ENCODE results near the gene MELTF. TPM values are rescaled to one million over a fixed set of nuclear protein-coding genes. Genes with fewer than 3 reads are reported as not detected.

Gene MELTF
- total RNA-seq, 1 donor from 2014 or later: 5.8 TPM

- no peak for DNase-seq
Measured at GRCh38 chr3:197010556-197011351, 18.9 kb downstream of the MELTF start.

GRCh38 chr3:197009532-197010019 lies 20.0 kb downstream of the MELTF start:
- DNase-seq: no peak

DNA sequence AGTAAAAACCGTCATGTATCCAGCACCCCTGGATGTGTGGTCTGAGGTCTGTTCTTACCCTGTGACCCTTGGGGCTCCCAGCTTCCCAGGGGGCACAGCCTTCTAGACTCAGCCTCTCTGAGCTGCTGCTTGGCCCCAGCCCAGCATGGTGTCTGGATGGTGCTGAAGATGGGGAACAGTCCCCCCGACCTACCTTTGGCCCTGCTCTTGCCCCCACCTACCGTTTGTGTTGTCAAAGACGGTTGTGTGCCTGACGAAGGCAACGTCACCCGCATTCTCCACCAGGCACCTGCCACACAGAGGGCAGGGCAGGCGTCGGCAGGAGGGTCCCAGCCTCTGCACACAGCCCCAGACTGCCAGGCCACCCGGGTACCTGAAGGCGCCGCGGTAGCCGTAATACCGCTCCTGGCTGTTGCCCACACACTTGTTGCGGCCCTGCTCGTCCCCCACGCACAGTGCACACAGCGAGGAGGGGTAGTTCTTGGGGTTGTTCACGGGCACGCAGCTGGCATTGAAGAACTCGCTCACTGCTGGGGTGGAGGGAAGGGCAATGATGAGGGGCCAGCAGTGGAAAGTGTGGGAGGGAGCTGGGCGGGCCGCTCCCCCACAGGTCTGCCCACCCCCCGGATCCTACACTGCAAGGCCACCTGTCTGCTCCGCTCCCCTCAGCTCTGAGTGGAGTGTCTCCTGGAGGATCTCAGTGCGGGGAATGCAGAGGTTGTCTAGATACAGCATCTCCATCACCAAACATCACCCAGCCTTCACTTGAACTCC lies 21.0 kb downstream of the MELTF start:
- DNase-seq: no peak

DNA sequence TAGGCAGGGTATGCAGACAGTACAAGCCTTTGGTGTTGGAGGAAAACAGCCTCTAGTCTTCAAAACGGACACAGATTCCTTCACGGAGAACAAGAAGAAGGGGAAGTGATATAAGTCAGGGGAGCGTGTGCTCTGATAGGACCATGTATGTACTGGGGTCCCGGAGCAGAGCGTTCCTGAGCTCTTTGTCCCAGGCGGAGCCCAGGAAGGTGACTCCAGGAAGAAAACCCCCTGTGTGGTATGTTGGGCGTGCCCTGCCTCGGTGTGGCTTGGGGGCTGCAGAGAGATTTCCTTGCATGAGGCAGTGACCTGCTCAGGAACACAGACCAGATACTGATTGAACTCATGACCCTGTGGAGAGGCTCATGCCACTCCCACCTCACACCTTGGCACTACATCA lies 21.7 kb downstream of the MELTF start:
- DNase-seq: no peak

GRCh38 chr3:197007296-197007940 lies 22.2 kb downstream of the MELTF start:
- no peak for DNase-seq

GRCh38 chr3:197006860-197007259 lies 22.8 kb downstream of the MELTF start:
- DNase-seq: no peak

DNA sequence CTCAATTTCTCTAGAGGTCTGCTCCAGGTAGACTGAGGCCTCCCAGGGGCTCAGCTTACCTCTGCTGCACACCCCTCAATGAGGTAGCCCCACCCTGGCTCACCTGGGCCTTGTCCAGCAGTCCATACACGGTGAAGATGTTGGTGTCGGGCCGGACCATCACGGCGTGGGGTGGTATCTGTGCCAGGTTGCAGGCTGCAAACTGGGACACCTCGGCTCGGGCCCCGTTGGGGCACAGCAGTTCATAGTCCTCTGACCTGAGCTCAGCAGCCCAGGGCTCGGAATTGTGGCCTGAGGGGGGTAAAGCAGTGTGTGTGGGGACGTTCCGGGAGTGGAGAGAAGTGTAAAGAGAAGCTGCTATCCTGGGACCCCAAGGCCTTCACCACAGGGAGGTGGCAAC lies 23.2 kb downstream of the MELTF start:
- DNase-seq: no peak

DNA sequence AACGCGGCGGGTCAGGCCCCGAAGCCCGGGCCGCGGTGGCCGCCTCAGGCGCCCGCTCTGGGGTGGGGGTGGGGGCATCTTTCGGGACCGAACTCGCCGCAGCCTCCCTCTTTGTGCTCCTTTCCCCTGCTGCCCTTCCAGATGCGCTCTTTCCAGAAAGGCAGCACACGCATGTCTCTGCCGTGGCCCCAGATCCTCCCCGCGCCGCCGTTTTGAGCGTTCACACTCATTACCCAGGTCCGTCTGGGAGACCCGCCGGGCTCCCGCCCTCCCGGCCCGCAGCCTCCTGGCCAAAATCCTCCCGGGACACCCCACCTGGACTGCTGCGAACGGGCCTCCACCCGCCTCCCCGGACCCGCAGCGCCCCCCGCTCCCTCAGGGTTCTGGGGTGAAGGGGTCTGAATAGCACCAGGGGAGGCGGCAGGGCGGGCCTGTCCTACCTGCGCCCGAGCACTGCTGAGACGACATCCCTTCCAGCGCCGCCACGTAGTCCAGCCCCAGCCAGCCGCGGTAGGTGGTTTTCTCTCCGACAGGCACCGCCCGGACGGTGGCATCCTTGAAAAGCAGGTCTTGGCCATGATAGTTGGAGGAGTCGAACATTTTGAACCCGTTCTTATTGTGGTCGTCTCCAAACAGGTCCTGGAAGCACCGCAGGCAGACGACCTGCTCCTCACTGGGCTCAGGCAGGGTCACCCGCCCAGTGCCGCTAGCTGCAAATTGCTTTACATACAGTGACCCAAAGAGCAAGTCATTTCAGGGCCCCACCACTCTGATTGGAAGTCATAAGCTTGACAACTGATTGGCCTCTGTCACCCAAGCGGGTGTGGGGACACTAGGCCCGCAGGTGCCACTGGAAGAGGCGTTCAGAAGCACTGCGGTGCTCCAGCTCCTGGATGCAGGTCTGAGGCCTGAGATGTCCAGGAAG lies 25.9 kb downstream of the MELTF start:
- DNase-seq: no peak

DNA sequence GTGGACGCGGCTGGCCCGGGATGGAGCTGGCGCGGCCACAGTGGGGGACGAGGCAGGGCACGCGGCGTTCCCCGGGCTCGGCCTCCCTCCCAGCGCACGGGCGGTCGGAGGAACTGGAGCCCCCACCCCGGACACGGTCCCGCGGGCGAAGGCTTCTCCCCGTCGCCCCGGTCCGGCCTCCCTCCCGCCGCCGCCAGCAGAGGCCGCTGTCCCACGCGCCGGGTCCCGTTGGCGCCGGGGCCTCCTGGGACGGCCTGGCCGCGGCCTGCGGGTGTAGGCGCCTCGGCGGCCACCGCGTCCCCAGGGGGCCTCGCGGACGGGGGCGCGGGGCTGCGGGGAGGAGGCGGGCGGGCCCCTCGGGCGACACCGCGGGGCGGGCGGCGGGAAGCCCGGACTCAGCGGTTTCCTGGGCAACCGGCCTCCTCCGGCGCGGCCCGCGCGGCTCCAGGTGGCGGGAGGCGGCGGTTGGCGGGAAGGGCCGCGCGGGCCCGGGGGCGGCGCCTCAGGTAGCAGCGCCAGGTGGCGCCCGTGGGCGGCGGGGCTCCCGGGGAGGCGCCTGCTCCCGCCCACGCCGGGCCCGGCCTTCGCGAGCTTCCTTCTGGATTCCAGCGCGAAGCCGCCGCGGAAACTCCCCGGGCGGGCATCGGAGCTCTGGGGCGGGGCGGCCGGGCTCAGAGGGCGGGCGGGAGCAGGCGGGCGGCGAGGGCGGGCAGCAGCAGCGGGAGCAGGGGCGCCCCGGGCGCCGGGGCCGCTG lies 26.7 kb downstream of the MELTF start:
- no peak for DNase-seq

GRCh38 chr3:197001972-197002700 lies 27.5 kb downstream of the MELTF start:
- DNase-seq: no peak

DNA sequence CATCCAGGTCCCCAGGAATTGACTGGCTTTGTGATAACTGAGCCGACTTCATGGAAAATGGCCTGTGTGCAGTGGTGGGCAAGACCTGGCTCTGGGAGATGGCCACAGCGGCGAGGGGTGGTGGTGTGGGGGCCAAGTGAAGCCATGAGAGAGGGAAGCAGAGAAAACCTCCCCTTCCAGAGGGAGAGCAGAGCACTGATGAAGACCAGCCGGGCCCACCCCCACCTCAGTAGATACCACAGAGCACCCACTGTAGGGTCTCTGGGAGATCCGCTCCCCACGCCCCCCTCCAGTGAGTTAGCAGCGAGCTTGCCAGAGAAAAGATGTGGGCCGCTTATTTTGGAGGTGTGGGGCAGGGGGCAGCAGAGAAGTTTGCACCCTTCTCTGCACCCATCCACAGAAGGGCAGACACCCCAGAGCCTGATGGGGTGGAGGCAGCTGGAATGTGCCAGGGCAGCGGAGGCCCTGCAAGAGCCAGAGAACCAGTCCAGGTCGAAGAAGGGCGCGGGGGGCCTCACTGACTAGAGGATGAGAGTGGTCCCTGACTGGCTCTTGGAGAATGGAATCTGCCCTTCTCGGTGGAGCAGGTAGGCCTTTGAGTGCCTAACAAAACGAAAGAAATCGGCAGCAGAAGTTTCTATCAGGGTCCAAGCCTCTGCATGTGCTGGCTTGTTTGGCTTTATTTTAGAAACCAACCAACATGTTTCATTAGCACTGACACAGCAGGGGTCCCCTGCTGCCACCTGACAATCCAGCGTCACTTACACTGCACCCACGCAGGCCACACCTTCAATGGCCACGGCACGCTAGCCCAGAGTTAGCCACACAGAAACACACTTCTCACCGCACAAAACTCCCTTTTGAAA lies 28.3 kb downstream of the MELTF start:
- DNase-seq: no peak

- DNase-seq: no peak
Measured at GRCh38 chr3:197000211-197000610, 29.4 kb downstream of the MELTF start.

- DNase-seq: no peak
Measured at GRCh38 chr3:196998966-196999760, 30.5 kb downstream of the MELTF start.

DNA sequence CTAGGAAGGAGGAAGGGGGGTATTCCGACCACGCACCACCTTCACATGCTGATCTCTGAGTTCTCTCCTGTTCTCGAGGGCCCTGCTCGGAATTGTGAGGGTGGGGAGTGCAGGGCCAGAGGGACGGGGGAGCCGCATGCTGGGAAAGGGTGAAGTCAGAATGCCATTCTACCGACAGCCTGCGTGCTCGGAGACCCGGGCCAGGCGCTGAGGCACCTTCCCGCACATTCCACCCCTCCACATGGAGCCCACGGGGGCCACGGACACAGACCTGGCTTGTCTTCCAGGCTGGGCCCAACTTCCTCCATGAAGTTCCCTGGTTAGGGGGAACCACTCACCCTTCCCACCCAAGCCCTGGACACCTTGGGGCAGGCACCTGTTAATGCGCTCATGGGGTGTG lies 32.3 kb downstream of the MELTF start:
- no peak for DNase-seq

- DNase-seq: no peak
Measured at GRCh38 chr3:196996454-196997265, 33.0 kb downstream of the MELTF start.

GRCh38 chr3:196995646-196996355 lies 33.8 kb downstream of the MELTF start:
- no peak for DNase-seq

- no peak for DNase-seq
Measured at GRCh38 chr3:196995027-196995426, 34.6 kb downstream of the MELTF start.

Data from skin of body (tissue), 2 donors.